Activated naive CD4-positive, alpha-beta T cell treated with anti-CD3 and anti-CD28 coated beads, Interleukin-2, amount 50 U/mL, for 24 hours (primary cell): ENCODE results near the gene GP2.

Source experiments
- H3K27ac Mint-ChIP-seq: one replicate; pipeline ENCODE4 v1.8.0; 2021; ENCODE audit warnings: mild to moderate bottlenecking, mixed read lengths
- H3K27me3 Mint-ChIP-seq: one replicate; pipeline ENCODE4 v1.8.0; 2021; ENCODE audit warnings: mixed read lengths
- H3K36me3 Mint-ChIP-seq: one replicate; pipeline ENCODE4 v1.8.0; 2021; ENCODE audit warnings: mixed read lengths
- H3K4me1 Mint-ChIP-seq: one replicate; pipeline ENCODE4 v1.8.0; 2021; ENCODE audit warnings: mixed read lengths
- H3K4me3 Mint-ChIP-seq: one replicate; pipeline ENCODE4 v1.8.0; 2021; ENCODE audit warnings: mild to moderate bottlenecking, mixed read lengths
- H3K9me3 Mint-ChIP-seq: one replicate; pipeline ENCODE4 v1.8.0; 2021; ENCODE audit warnings: mixed read lengths

The GP2 gene

GRCh38 chr16:20300312-20301097 is 26.8 kb downstream of the GP2 start:
- Mint-ChIP-seq H3K4me1 (no peaks in the 10 kb centered on the region), H3K36me3 (no peaks in the 10 kb centered on the region), H3K4me3 (no peak overlapping the region), H3K27ac (no peak overlapping the region), H3K9me3 (no peaks in the 10 kb centered on the region), H3K27me3 (peaks cover 14% of the 10 kb centered on the region)

GRCh38 chr16:20298452-20298851 is 28.9 kb downstream of the GP2 start:
- no peaks in the 10 kb centered on the region for H3K36me3 Mint-ChIP-seq
- H3K4me3 Mint-ChIP-seq = no peak overlapping the region
- H3K9me3 Mint-ChIP-seq = no peaks in the 10 kb centered on the region
- no peaks in the 10 kb centered on the region for H3K4me1 Mint-ChIP-seq
- peaks cover 14% of the 10 kb centered on the region for H3K27me3 Mint-ChIP-seq
- H3K27ac Mint-ChIP-seq = no peak overlapping the region

DNA sequence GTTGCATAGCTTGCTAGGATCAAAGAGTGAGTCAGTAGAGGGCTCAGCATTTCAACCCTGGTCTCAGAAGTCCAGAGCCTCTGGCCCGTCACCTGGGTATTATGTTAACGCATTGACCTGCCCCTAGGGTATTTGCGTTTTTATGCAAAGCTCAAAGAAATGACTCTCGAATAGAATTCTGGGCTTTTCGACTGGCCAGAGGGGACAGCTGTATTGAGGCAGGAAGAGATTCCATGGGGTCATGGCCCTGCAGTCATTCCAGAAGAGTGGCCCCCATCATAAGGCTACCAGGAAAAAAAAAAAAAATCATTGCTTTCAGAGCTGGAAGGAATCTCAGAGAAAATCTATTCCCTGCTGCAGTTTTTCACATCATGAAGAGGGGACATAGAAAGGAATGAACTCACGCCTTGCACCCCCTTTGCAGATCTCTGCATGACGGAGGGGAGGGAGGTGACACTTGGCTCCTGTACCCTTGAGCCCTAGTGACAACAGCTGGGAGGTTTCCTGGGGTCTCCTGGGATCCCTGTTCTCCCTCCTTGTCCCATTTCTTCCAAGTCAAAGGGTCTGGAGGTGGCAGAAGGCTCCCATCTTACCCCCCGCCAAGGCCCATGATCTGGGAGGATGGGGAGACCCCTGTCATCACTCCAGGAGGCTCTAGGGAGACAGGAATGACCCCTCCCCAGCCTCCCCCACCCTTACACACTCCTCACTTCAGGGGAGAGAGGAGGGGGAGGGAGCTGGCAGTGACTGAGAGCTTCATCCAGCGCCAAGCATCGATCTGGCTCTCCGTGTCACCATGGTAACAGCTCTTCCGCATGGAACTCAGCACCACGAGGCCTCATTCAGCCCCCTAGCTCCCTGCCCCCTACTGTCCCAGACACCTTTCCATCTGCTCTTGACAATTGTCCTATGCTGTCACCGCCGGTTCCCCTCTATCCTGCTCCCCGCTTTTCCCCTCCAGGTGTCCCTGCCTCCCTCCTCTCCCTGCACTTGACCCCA is 35.8 kb downstream of the GP2 start:
- Mint-ChIP-seq H3K27me3 (peaks cover 6% of the 10 kb centered on the region), H3K36me3 (no peaks in the 10 kb centered on the region), H3K9me3 (no peaks in the 10 kb centered on the region)

GRCh38 chr16:20289571-20289970 is 37.7 kb downstream of the GP2 start:
- H3K36me3 Mint-ChIP-seq = no peaks in the 10 kb centered on the region
- no peak overlapping the region for H3K4me3 Mint-ChIP-seq
- peaks cover 5% of the 10 kb centered on the region for H3K27me3 Mint-ChIP-seq
- H3K4me1 Mint-ChIP-seq = no peaks in the 10 kb centered on the region
- H3K9me3 Mint-ChIP-seq = no peaks in the 10 kb centered on the region
- H3K27ac Mint-ChIP-seq = no peak overlapping the region

More for the DNA sequence above, 35.8 kb downstream of the GP2 start:
- H3K4me1 Mint-ChIP-seq = no peaks in the 10 kb centered on the region
- H3K4me3 Mint-ChIP-seq = no peak overlapping the region
- no peak overlapping the region for H3K27ac Mint-ChIP-seq

GRCh38 chr16:20285993-20286499 is 41.3 kb downstream of the GP2 start:
- Mint-ChIP-seq H3K27ac (no peak overlapping the region), H3K9me3 (no peaks in the 10 kb centered on the region), H3K4me3 (no peak overlapping the region), H3K4me1 (no peaks in the 10 kb centered on the region), H3K27me3 (peaks cover 1% of the 10 kb centered on the region), H3K36me3 (no peaks in the 10 kb centered on the region)

DNA sequence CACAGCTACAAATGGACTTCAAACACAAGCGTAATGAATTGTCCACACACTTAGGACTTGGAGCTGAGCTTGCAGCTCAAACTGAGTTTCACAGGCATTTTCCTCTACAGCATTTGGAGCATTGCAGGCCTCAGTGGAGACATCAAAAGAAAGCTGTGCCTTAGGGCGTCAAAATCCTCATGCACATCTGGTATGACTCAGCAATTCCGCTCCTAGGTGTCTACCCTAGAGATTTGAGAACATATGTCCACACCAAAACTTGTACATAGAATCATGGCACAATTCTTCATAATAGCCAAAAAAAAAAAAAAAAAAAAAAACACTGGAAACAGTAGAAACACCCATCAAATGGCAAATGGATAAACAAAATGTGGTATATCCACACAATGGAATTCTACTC is 47.1 kb downstream of the GP2 start:
- no peak overlapping the region for H3K27ac Mint-ChIP-seq
- peaks cover 8% of the 10 kb centered on the region for H3K27me3 Mint-ChIP-seq
- no peaks in the 10 kb centered on the region for H3K9me3 Mint-ChIP-seq
- H3K4me3 Mint-ChIP-seq = no peak overlapping the region
- H3K36me3 Mint-ChIP-seq = no peaks in the 10 kb centered on the region
- no peaks in the 10 kb centered on the region for H3K4me1 Mint-ChIP-seq

DNA sequence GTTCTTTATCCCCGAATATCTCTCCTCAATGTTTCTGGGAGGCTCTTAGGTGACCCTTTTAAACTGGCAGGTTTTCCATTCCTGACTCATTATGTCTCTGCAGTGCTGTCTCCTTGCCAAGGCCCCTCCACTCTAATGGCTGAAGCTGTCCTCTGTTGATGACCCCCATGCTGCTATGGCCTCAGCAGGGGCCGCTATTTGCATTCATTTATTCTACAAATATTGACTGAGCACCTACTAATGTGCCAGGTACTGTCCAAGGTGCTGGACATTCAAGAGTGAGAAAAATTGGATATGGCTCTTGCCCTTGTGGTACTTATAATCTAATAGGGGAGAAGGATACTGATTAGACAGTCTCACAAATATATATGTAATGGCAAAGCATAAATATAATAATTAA is 55.4 kb downstream of the GP2 start:
- H3K4me3 Mint-ChIP-seq = no peak overlapping the region
- peaks cover 4% of the 10 kb centered on the region for H3K27me3 Mint-ChIP-seq
- peaks cover 6% of the 10 kb centered on the region for H3K9me3 Mint-ChIP-seq
- no peaks in the 10 kb centered on the region for H3K36me3 Mint-ChIP-seq
- no peaks in the 10 kb centered on the region for H3K4me1 Mint-ChIP-seq
- no peak overlapping the region for H3K27ac Mint-ChIP-seq

DNA sequence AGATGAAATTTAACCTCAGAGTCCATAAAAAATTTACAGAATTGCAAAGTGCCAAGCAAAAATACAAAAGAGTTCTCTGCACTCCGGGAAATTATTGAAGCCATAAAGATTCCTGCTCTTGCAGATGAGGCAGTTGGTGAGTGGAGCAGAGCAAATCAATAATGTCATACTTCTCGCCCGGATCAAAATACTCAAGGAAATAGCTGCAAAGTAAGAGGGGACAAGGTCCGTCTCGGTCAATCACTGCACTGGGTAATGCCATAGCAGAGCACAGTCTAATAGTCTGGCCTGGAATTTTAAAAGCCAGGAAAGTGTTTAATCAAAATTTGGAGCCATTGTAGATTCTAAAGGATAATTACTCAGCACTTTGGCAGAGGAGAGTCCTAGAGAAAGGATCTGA is 58.9 kb downstream of the GP2 start:
- Mint-ChIP-seq H3K36me3 (no peaks in the 10 kb centered on the region), H3K4me3 (no peak overlapping the region), H3K4me1 (no peaks in the 10 kb centered on the region), H3K27me3 (no peaks in the 10 kb centered on the region), H3K9me3 (peaks cover 6% of the 10 kb centered on the region), H3K27ac (no peak overlapping the region)

DNA sequence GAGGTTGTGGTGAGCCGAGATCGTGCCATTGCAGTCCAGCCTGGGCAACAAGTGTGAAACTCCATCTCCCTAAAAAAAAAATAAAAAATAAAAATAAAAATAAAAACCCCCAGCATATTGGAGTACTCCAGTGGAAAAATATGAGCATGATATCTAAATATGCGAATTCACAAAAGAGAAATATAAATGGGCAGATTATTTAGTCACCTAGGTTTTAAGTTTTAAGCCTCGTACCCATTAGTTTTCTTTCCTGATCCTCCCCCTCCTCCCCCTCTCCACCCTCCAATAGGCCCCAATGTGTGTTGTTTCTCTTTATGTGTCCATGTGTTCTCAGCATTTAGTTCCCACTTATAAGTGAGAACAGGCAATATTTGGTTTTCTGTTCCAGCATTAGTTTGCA is 62.3 kb downstream of the GP2 start:
- no peak overlapping the region for H3K27ac Mint-ChIP-seq
- H3K9me3 Mint-ChIP-seq = peaks cover 6% of the 10 kb centered on the region
- H3K36me3 Mint-ChIP-seq = no peaks in the 10 kb centered on the region
- H3K4me1 Mint-ChIP-seq = no peaks in the 10 kb centered on the region
- H3K4me3 Mint-ChIP-seq = no peak overlapping the region
- H3K27me3 Mint-ChIP-seq = peaks cover 1% of the 10 kb centered on the region

- no peak overlapping the region for H3K4me3 Mint-ChIP-seq
- H3K27ac Mint-ChIP-seq = no peak overlapping the region
- no peaks in the 10 kb centered on the region for H3K4me1 Mint-ChIP-seq
- H3K36me3 Mint-ChIP-seq = no peaks in the 10 kb centered on the region
- H3K9me3 Mint-ChIP-seq = no peaks in the 10 kb centered on the region
- H3K27me3 Mint-ChIP-seq = peaks cover 3% of the 10 kb centered on the region
These were observed 64.0 kb downstream of the GP2 start for GRCh38 chr16:20263138-20263855.

- no peaks in the 10 kb centered on the region for H3K9me3 Mint-ChIP-seq
- no peak overlapping the region for H3K4me3 Mint-ChIP-seq
- peaks cover 3% of the 10 kb centered on the region for H3K27me3 Mint-ChIP-seq
- no peaks in the 10 kb centered on the region for H3K36me3 Mint-ChIP-seq
- no peak overlapping the region for H3K27ac Mint-ChIP-seq
- no peaks in the 10 kb centered on the region for H3K4me1 Mint-ChIP-seq
These were observed 65.1 kb downstream of the GP2 start for GRCh38 chr16:20262248-20262647.

GRCh38 chr16:20260215-20261009 is 66.9 kb downstream of the GP2 start:
- Mint-ChIP-seq H3K9me3 (no peaks in the 10 kb centered on the region), H3K4me1 (no peaks in the 10 kb centered on the region), H3K27ac (no peak overlapping the region), H3K27me3 (peaks cover 3% of the 10 kb centered on the region), H3K4me3 (no peak overlapping the region), H3K36me3 (no peaks in the 10 kb centered on the region)
